HCT116 (cell line): Measurements from ENCODE around the gene ASB11. TPM values are rescaled to one million over a fixed set of nuclear protein-coding genes. Genes with fewer than 3 reads are reported as not detected.
"Not testable (repeated sequence)": the region's sequence is repeated elsewhere in the genome, so short reads cannot be mapped to it uniquely, and the experiment has no call there.

Experiments
- ATAC-seq: fragments of 200-7000 bp; cut with Tn5 transposase; 2 replicates; pipeline ENCODE4 v1.9.1; 2020; ENCODE audit warnings: mild to moderate bottlenecking, moderate library complexity
- BruUV-seq: library from RNA; stranded (reverse); fragments of 400-500 nt; replicated peaks from 2 replicates; lab custom pipeline; 2021; lab: Mats Ljungman, UMichigan
- CTCF ChIA-PET: fragments of 300-600 bp; sonication (Branson Sonifier 250); formaldehyde crosslinking; loops from one replicate; lab custom pipeline; 2021; ENCODE audit warnings: antibody characterized with exemption; lab: Charles Lee
- POLR2A ChIA-PET: fragments of 300-600, 350-600 bp; sonication (Branson Sonifier 250); formaldehyde crosslinking; loops from one replicate; lab custom pipeline; 2021; ENCODE audit warnings: antibody characterized with exemption; lab: Charles Lee
- RAD21 ChIA-PET, 2 experiments: fragments of 300-600 bp; sonication (Branson Sonifier 250); formaldehyde crosslinking; loops; one replicate each; lab custom pipeline; 2023; ENCODE audit warnings: low total read pairs in 2 of 2; ENCODE audit not compliant: uncharacterized antibody in 2 of 2, unreplicated experiment in 2 of 2, low non-redundant PET in 1 of 2; lab: Charles Lee
- DNase-seq: peaks from one replicate; pipeline ENCODE4 v3.0.0-alpha.2; 2010; ENCODE audit warnings: low read depth, low spot score
- H2AFZ ChIP-seq: fragments of 200-600 bp; shearing (Covaris generic), sonication (generic); 2 replicates; pipeline ENCODE4 v1.6.1; 2017; ENCODE audit warnings: low read depth, mixed run types, mixed read lengths, antibody characterized with exemption, low read length; ENCODE audit not compliant: poor library complexity, severe bottlenecking
- H3K27ac ChIP-seq: 2 replicates; pipeline ENCODE4 v1.5.1; 2012; ENCODE audit warnings: low read depth, low read length
- H3K27me3 ChIP-seq: fragments of 200-600 bp; sonication (generic); 2 replicates; pipeline ENCODE4 v1.6.1; 2016; ENCODE audit warnings: mixed run types, low read length, mixed read lengths; ENCODE audit not compliant: insufficient read depth
- H3K36me3 ChIP-seq, 2 experiments: fragments of 200-500 bp in 1 of 2; fragments of 200-600 bp in 1 of 2; sonication (Bioruptor generic) in 1 of 2; sonication (generic) in 1 of 2; 2 replicates each; pipeline versions ENCODE4 v1.5.1 to v1.6.1; 2014 to 2016; ENCODE audit warnings: low read length in 2 of 2, inconsistent platforms in 1 of 2, mixed read lengths in 1 of 2, mixed run types in 1 of 2; ENCODE audit not compliant: insufficient read depth in 2 of 2, control insufficient read depth in 1 of 2
- H3K4me1 ChIP-seq, 2 experiments: fragments of 200-600 bp in 1 of 2; sonication (generic) in 1 of 2; 2 replicates each; pipeline versions ENCODE4 v1.5.1 to v1.6.1; 2012 to 2017; ENCODE audit warnings: low read length in 2 of 2, inconsistent platforms in 1 of 2, mild to moderate bottlenecking in 1 of 2, mixed read lengths in 1 of 2, mixed run types in 1 of 2, moderate library complexity in 1 of 2; ENCODE audit not compliant: insufficient read depth in 2 of 2, control insufficient read depth in 1 of 2
- H3K4me2 ChIP-seq: fragments of 200-600 bp; sonication (generic); 2 replicates; pipeline ENCODE4 v1.6.1; 2017; ENCODE audit warnings: mixed run types, low read length, mixed read lengths
- H3K4me3 ChIP-seq, 2 experiments: fragments of 200-600 bp in 1 of 2; sonication (generic) in 1 of 2; replicated peaks in 1 of 2; 2 replicates each; pipeline ENCODE4 v1.5.1; 2011 to 2016; ENCODE audit warnings: low read length in 2 of 2, control low read depth in 1 of 2, low read depth in 1 of 2, mild to moderate bottlenecking in 1 of 2, mixed read lengths in 1 of 2, mixed run types in 1 of 2
- H3K79me2 ChIP-seq: fragments of 200-600 bp; sonication (generic); 2 replicates; pipeline ENCODE4 v1.6.1; 2017; ENCODE audit warnings: mild to moderate bottlenecking, mixed run types, low read length, moderate library complexity, mixed read lengths; ENCODE audit not compliant: insufficient read depth
- H3K9ac ChIP-seq: fragments of 200-600 bp; sonication (generic); 2 replicates; pipeline ENCODE4 v1.6.1; 2016; ENCODE audit warnings: low read length, mixed read lengths
- H3K9me2 ChIP-seq: fragments of 200-600 bp; sonication (generic), shearing (Covaris generic); 2 replicates; pipeline ENCODE4 v1.6.1; 2017; ENCODE audit warnings: mixed run types, mild to moderate bottlenecking, moderate library complexity; ENCODE audit not compliant: insufficient read depth
- H3K9me3 ChIP-seq, 2 experiments: fragments of 200-500 bp in 1 of 2; fragments of 200-600 bp in 1 of 2; sonication (Bioruptor generic) in 1 of 2; sonication (generic) in 1 of 2; 2 replicates each; pipeline ENCODE4 v1.6.1; 2014 to 2017; ENCODE audit warnings: low read length in 2 of 2, mixed read lengths in 2 of 2, inconsistent platforms in 1 of 2, low read depth in 1 of 2, mild to moderate bottlenecking in 1 of 2, mixed run types in 1 of 2, moderate library complexity in 1 of 2; ENCODE audit not compliant: control insufficient read depth in 1 of 2, insufficient read depth in 1 of 2
- H4K20me1 ChIP-seq: fragments of 200-600 bp; sonication (generic), shearing (Covaris generic); 2 replicates; pipeline ENCODE4 v1.6.1; 2017; ENCODE audit warnings: mixed run types, mild to moderate bottlenecking, moderate library complexity; ENCODE audit not compliant: insufficient read depth
- CBX3 ChIP-seq: IDR thresholded peaks from 2 replicates; pipeline ENCODE4 v1.6.1; 2012; ENCODE audit warnings: low read depth
- EZH2 ChIP-seq: fragments of 200-600 bp; sonication (generic); IDR thresholded peaks from 2 replicates; pipeline ENCODE4 v1.6.1; 2017; ENCODE audit warnings: antibody characterized with exemption, mixed run types
- JUND ChIP-seq: IDR thresholded peaks from 2 replicates; pipeline ENCODE4 v1.6.1; 2012
- SRF ChIP-seq: IDR thresholded peaks from 2 replicates; pipeline ENCODE4 v1.6.1; 2012; ENCODE audit warnings: low read depth
- TCF7L2 ChIP-seq: IDR thresholded peaks from 2 replicates; pipeline ENCODE4 v1.7.0; 2011; ENCODE audit warnings: borderline replicate concordance, inconsistent platforms; ENCODE audit not compliant: insufficient read depth, insufficient read length; ENCODE audit errors: extremely low read depth
- intact Hi-C: fragments of 100-400 bp; cut with micrococcal nuclease; formaldehyde crosslinking; loops from 2 replicates; pipeline ENCODE4 v1.10.0; 2022
- total RNA-seq: library from RNA; stranded (reverse); gene quantifications from one replicate; pipeline ENCODE4 v1.2.1, GENCODE V29; 2021; ENCODE audit not compliant: unreplicated experiment
- TF ChIP-seq, protein P1 (sequence below): IDR thresholded peaks from 2 replicates; pipeline ENCODE4 v1.6.1; 2012
- TF ChIP-seq, protein P2 (sequence below), 3 experiments: fragments of 200-600 bp in 1 of 3; sonication (generic) in 1 of 3; IDR thresholded peaks in 2 of 3; conservative IDR thresholded peaks in 1 of 3; 2 replicates each; pipeline ENCODE4 v1.5.1; 2012 to 2017; ENCODE audit warnings: low read depth in 2 of 3, low read length in 2 of 3, antibody characterized with exemption in 1 of 3, borderline replicate concordance in 1 of 3, control low read depth in 1 of 3, mild to moderate bottlenecking in 1 of 3, mixed read lengths in 1 of 3, mixed run types in 1 of 3, moderate library complexity in 1 of 3; ENCODE audit not compliant: insufficient read depth in 1 of 3

ASB11 gene
- total RNA-seq, 1 experiment from 2014 or later: not detected

DNA sequence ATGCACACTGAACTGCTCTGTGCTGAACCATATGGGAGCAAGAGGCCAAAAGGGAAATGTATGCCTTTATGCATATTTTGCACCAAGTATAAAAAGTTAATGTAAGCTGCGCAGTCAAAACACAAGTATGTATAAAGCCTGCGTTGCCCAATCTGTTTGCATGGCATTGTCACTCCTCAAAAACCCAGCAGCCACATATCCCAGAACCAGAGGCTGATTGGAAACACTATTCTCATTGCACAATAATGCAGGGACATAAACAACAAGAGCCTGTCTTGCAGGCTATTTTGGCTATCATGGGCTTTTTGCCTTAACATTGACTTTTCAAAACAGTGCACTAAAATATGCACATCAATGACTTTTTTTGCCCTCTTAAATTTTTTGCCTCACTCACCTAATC, 40.5 kb downstream of the ASB11 start:
- no peaks in the 10 kb centered on the region for H4K20me1 ChIP-seq
- H3K9me3 ChIP-seq: no peaks in the 10 kb centered on the region
- no peak overlapping the region for H3K27ac ChIP-seq
- H3K79me2 ChIP-seq: no peaks in the 10 kb centered on the region
- DNase-seq: no peak
- no peaks in the 10 kb centered on the region for H3K27me3 ChIP-seq
- ChIA-PET CTCF (no interaction called here), POLR2A (no interaction called here), RAD21 (no interaction called here)
- intact Hi-C loops: no loop called here
- TF ChIP-seq, protein P1, sequence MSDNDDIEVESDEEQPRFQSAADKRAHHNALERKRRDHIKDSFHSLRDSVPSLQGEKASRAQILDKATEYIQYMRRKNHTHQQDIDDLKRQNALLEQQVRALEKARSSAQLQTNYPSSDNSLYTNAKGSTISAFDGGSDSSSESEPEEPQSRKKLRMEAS: no peak
- no peak for TF ChIP-seq EZH2
- TF ChIP-seq JUND: no peak
- TF ChIP-seq TCF7L2: no peak
- TF ChIP-seq CBX3: no peak
- TF ChIP-seq, protein P2, sequence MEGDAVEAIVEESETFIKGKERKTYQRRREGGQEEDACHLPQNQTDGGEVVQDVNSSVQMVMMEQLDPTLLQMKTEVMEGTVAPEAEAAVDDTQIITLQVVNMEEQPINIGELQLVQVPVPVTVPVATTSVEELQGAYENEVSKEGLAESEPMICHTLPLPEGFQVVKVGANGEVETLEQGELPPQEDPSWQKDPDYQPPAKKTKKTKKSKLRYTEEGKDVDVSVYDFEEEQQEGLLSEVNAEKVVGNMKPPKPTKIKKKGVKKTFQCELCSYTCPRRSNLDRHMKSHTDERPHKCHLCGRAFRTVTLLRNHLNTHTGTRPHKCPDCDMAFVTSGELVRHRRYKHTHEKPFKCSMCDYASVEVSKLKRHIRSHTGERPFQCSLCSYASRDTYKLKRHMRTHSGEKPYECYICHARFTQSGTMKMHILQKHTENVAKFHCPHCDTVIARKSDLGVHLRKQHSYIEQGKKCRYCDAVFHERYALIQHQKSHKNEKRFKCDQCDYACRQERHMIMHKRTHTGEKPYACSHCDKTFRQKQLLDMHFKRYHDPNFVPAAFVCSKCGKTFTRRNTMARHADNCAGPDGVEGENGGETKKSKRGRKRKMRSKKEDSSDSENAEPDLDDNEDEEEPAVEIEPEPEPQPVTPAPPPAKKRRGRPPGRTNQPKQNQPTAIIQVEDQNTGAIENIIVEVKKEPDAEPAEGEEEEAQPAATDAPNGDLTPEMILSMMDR (IDR thresholded peaks at IDR 0.05 in 2 of 3, conservative IDR thresholded peaks at IDR 0.05 in 1 of 3; ENCODE audit: borderline replicate concordance in 1 of 3, insufficient read depth in 1 of 3, low read depth in 2 of 3, low read length in 2 of 3): no peak
- TF ChIP-seq SRF: no peak
- no peak overlapping the region for H2AFZ ChIP-seq
- H3K4me1 ChIP-seq: peaks cover 4 to 6% of the 10 kb centered on the region in 2 experiments; a peak in 3 of 4 replicates
- no peak overlapping the region for H3K4me2 ChIP-seq
- no peak overlapping the region for H3K4me3 ChIP-seq
- BruUV-seq: no TSS peak
- no peak overlapping the region for H3K9ac ChIP-seq
- no peaks in the 10 kb centered on the region for H3K36me3 ChIP-seq
- H3K9me2 ChIP-seq: no peaks in the 10 kb centered on the region
- no peak for ATAC-seq

DNA sequence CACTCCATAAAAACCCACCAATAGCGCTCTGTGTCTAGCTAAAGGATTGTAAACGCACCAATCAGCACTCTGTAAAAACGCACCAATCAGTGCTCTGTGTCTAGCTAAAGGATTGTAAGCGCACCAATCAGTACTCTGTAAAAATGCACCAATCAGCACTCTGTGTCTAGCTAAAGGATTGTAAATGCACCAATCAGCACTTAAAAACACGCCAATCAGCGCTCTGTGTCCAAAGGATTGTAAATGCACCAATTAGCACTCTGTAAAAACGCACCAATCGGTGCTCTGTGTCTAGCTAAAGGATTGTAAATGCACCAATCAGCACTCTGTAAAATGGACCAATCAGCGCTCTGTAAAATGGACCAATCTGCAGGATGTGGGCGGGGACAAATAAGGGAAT, 42.2 kb downstream of the ASB11 start:
- H3K9me3 ChIP-seq, H3K36me3 ChIP-seq, H3K4me2 ChIP-seq, CTCF ChIA-PET, H3K4me3 ChIP-seq, ATAC-seq, H3K9me2 ChIP-seq, H3K9ac ChIP-seq, H3K27me3 ChIP-seq, H3K79me2 ChIP-seq, H4K20me1 ChIP-seq, H3K27ac ChIP-seq, RAD21 ChIA-PET, BruUV-seq, DNase-seq, H2AFZ ChIP-seq, POLR2A ChIA-PET, intact Hi-C loops: not testable (repeated sequence)
- peaks cover 9 to 18% of the 10 kb centered on the region in 2 experiments; a peak in 3 of 4 replicates for H3K4me1 ChIP-seq
